ENCODE measurements around the gene EPHB2.
"Not testable (repeated sequence)": the region's sequence is repeated elsewhere in the genome, so short reads cannot be mapped to it uniquely, and the experiment has no call there.

The EPHB2 gene

DNA sequence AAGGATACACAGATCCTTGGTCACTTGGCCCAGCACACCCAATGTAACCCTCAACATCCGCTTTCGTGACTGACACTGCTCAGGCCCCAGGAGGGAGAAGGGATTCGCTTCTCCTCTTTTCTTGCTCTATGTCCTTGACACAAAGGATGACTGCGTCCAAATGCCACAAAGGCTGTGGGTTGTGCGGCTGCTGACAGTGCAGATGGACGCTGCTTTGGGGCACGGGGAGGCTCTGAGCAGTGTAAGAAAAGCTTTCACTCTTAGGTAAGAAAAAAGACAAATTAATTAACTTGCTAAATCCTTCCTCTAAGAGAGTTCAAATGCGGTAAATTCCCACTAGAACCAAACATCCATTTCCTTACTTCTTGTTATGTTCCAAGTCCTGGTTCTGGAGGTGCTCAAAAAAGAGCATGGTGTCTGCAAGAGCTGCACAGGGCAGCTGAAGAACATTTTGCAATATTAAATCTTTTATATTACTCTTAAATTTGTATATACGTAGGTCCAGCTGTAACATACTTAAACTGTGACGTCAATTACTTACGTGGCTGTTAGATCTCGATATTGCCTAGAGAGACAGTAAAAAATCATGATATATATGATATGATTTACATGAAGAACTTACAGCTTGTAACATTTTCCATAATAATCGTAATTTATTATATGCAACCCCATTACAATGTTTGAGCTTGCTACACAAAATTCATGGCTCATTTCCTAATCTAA is 19.4 kb upstream of the EPHB2 start:
- no peak for DNase-seq

DNA sequence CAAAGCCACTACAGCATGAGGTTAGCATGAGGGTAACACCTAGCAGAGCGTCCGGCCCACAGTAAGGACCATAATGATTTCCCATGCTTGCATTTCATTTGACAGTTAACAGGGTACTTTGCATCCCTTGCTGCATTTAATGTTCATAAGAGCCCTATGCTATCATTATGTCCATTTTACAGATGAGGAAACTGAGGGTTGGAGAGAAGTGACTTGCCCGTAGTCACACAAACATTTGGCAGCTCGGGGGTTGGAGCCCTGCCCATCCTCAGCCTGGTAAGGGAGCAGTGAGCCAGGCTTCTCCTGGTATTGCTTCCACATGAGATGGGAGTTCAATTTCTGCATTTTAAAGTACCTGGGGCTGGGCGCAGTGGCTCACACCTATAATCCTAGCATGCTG is 16.5 kb upstream of the EPHB2 start:
- no peak for DNase-seq

DNA sequence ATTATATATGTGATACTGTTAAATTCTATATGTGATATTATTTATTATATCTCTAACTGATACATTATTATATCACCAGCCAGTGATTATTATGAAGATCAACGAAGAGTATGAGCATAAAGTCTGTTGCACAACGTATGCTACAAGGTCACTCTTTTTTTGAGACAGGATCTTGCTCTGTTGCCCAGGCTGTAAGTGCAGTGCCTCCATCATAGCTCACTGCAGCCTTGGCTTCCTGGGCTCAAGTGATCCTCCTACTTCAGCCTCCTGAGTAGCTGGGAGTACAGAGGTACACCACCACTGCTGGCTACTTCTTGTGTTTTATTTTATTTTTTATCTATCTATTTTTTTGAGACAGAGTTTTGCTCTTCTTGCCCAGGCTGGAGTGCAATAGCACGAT is 14.0 kb upstream of the EPHB2 start:
- DNase-seq = no peak

DNA sequence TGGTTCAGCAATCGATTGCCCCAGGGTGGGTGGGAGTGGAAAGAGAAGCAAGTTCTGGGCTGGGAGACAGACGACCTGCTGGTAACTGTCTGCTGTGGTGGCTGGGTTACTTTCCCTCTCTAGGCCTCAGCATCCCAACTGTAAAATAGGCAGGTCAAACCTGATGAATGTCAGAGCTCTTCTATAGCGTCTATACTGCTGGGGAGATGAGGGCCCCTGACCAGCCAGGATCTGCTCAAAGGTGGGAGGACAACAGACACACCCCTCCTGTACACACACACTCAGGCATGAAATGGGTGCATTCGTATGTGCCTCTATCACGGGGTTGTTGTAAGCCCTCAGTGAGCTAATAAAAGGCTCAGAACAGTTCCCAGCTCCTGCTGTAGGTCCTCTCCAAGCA is 12.7 kb upstream of the EPHB2 start:
- no peak for DNase-seq

DNA sequence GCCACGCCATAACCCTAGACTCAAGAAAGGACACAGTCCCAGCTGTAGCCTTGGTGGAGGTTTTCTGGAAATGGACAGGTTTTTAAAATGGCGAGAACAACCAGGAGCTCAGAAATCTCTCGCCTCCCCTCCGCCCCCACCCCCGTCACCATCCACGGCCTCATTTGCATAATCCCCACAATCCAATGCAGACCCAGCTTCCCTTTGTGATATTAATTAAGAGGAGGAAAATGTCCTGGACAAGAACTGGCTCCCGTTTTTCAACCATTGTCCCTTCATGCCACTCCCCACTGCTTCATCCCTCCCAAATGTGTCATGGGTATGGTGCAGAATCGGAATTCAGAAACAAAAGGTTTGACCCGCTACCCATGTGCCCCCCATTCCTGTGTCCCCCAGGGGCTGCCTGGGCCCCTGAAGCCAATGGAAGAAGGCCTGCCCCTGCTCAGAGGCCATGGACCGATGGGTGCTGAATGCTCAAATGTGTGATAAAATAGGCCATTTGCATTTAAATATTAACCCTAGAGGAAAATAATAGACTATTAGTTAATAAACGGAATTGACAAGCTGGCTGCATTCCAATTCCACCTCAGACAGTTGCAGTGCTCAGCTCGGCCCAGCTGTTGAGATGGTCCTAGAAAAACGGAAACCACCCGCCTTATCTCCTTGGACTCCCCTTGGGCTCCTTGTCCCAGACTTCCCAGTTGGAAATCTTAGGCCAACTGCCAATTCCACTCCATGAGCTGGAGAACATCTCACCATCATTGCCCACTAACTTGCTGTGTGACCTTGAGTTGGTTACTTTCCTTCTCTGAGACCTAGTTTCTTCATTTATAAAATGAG is 10.7 kb upstream of the EPHB2 start:
- DNase-seq = no peak

DNA sequence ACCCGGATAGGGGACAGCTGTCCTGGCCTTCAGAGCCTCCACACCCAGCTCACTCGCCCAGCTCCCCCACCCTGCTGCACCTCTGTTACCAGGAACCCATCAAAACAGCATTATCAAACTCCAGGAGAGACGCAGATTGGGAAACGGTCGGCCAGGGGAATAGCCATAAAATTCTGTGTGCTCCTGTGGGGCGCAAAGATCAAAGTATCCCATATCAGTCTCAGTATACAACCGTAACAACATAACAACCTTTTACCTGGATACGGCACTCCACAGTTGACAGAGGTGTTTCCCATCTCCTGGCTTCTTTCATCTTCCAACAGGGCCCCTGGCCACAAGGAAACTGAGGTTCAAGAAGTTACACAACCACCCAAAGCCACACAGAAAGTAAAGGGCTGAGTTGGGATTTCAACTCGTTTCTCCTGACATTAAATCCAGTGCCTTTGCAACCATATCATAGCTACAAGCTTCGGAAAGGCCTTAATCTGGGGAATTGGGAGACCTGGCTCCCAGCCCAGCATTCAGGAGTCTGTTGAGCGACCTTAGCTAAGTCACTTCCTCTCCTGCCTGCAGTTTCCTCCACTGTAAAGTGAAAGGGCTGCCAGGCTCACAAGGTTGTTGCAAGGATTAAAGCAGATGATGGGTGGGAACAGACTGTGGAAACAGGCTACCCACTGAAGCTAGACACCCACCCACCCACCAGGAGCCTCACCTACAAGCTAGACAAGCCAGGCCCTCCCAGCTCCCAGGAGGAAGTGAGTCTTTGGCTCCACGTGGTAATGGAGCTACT is 8.1 kb upstream of the EPHB2 start:
- no peak for DNase-seq

DNA sequence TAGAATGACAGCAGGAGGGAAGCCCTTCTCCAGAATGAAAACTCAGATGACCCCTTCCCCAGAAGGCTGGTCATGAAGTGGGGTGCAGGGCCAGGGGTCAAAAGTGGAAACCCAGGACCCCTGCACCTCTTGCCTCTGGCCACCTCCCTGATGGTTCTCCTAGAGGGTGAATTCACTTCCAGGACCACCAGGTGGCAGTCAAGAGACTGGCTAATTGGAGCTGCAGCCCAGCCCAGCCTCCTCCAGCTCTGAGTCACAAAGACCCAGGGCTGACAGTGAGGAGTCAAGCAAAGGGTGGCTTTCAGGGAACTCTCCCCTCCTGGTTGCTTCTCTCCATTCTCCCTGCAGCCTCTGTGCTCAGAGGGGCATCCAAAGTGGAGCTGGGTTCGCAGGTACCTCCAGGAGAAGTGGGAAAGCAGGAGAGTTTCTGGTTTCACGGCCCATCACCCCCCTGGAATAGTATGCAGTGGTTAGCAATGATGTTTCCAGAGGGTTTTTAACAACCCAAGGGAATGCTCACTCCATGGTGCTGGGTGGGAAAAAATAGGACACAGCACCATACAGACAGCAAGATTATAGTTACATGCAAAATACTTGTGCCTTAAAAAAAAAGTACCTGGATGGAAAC is 6.1 kb upstream of the EPHB2 start:
- peak; percentile 89 for DNase-seq

DNA sequence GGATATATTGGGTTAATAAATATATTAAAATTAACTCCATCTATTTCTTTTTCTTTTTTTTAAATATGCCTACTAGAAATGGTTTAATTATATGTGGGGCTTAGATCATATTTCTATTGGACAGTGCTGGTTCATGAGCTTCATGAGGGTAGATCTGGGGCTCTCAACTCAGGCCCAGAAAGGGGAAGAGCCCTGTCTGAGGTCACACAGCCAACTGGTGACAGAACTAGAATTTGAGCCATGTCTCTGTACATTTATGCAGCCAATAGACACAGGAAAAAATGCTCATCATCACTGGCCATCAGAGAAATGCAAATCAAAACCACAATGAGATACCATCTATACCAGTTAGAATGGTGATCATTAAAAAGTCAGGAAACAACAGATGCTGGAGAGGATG is 5.1 kb upstream of the EPHB2 start:
- DNase-seq = no peak

DNA sequence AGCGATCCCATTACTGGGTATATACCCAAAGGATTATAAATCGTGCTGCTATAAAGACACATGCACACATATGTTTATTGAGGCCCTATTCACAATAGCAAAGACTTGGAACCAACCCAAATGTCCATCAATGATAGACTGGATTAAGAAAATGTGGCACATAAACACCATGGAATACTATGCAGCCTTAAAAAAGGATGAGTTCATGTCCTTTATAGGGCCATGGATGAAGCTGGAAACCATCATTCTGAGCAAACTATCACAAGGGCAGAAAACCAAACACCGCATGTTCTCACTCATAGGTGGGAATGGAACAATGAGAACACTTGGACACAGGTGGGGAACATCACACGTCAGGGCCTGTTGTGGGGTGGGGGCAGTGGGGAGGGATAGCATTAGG is 4.5 kb upstream of the EPHB2 start:
- not testable (repeated sequence) for DNase-seq

DNA sequence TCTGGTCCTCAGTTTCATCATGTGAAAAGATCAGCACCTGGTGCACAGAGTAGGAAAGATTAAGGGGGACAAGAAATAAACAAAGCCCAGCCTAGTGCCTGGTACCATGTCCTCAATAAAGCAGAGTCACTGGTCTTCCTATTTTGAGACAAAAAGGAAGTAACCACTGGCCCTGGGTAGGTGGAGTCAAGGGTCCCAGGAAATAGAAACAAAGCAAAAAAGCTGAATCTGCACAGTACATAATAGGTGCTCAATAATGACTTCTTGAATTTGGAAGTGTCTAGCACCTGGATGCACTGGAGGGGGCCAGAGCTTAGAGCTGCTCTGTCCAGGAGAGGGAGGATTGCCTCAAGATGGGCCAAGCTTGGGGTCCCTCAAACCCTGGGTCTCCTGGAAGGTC is 1.9 kb upstream of the EPHB2 start:
- no peak for DNase-seq

DNA sequence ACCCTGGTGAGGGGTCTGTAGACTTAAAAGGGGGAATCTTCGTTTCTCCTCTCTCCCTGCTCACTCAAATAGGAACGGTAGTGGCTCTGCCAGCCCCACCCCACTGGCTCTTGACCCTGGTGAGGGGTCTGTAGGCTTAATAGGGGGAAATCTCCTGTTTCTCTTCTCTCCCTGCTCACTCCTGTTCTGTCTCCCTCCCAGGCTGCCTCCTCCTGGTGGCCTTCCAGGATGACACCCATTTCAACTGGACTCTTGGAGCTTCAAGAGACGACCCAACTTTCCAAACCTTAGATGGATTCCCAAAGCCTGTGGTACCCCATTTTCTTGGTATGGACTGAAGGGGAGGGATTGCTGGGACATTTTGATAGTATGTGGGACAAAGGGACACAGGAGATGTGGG is 1.4 kb upstream of the EPHB2 start:
- no peak for DNase-seq

DNA sequence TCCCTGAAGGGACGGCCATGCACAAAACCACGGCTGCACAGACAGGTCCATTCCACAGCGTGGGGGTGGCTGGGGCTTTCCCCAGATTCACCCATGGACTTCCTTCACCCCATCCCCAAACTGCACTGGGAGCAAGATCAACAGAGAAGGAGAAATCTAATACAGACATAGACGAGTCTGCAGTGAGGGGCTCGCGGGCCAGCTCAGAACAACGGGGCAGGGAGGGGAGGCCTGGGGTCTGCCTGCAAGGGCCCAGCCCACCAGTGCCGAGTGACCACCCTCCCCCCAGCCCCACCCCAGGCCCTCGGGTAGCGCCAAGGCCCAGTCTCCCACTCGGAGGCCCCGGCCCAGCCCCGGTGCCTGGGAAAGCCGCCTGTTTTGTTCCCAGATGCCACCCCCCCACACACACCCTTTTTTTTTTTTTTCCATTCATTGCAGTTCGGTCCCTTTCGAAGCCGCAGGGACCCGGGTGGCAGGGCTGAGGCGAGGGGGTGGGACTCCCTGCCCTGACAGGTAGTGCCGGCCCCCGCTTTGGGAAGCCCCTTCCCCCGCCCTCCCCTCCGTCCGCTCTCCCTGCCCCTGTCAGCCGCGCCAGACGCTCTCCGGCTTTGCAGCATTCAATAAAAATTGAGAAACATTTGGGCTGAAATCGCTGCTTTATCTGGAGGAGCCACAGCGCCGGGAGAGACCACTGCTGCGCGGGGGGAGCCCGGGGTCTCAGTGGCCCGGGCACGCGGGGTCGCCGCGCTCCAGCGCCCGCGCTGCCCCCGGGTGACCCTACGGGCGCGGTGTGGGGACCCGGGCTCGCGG is 543 bp upstream of the EPHB2 start:
- DNase-seq = peak; percentile 49

DNA sequence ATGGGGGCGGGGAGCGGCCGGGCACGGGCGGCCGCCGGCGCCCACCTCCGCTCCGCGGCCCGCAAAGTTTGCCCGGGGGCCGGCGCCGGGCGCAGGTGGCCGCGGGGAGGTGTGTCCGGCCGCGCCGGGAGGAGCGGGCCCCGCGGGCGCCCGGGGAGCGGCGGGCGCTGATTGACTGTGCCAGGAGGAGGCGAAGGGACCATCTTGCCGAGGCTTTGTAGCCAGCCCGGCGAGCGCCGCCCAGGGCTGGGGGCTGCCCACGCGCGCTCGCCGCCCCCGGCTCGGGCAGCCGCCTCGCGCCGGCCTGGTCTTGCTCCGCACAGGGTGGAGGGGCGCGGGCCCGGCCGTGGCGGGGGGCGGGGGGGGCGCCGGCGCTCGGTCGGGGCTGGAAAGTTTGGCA is 432 bp downstream of the EPHB2 start:
- DNase-seq = no peak

DNA sequence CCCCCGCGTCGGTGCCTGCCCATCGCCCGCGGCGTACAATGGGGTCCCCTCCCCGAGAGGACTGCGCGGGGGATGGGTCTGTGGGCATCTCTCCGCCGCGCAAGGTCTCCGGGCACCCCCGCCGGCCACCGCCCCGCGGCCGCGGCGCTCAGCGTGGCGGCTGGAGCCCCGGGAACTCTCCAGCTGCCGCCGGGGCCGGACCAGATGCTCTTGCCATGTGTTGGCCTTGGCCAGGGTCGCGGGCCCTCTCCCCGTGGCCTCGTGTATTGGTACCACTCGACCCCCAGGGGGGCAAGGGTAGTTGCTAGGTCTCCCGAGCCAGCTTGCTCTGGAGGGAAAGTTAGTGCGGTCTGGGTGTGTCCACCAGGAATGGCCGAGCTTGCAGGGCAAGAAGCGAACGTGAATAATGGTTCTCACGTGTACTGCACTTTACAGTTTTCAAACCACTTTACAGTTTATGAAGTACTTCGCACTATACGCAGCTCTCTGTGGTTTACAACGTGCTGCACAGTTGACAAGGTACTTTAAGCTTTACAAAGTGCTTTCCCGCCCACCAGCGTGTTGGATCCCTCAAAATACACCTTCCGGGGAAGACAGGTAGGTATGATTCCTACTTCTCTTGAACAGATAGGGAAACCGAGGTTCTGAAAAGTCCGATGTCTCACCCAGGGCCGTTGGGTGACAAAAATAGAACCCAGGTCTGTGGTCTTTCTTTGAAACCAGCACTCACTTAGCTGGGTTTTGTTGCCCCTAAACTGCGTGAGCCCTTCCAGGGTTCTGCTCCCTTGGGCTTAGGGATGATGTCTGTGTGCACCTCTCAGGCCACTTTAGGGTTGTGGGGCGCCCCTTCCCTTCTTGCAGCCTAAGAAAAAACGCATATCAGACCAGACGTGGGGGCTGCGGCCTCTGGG is 1.2 kb downstream of the EPHB2 start:
- no peak for DNase-seq

DNA sequence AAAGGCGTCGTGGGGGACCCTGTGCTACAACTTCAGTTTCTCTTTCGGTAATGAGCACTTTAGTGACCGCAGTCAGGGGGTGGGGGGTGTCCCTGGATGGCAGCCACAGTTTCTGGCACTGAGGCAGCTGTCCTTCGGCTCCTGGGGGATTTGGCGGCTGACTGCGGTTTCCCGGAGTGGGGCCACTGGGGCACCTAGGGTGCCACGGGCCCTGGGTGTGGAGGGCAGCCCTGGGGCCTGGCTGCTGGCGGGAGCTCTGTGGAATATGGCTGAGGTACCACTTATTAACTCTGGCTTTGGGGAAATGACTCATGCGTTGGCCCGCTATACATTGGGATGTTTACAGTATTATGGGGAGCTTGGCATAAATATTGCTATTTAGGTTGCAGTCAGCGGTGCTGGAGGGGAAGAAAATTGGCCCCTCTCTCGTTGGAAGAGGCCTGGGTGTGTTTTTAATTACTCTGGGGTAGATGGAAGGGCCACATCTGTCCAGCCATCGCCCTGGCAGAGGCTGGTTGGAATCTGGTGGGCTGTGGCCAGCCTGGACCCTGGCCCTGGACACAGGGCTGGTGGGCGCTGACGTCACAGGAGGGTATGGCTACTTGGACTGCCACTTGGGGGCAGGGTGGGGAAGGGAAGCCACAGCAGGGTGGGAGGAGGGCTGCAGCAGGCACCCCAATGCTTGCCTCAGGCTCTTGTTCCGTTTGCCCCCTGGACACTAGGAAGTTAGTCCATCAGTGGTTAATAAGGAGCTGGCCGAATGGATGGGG is 2.0 kb downstream of the EPHB2 start:
- no peak for DNase-seq

DNA sequence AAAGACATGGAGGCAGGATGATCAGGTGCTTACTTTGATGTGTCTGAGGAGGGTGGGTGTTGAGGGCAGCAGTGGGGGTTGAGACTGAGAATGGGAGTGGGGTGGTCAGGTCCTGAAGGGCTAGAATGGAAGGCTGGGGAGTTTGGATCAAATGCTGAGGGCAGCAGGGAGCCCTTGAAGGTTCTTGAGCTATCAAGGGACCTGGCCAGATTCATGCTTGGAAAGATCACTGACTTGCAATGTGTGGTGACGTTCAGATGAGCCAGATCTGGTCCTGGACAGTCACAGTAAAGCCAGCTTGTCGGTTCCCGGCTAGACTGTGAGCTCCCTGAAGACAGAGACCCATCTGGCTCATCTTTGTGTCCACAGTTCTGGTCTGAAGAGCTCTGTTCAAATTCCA is 3.8 kb downstream of the EPHB2 start:
- no peak for DNase-seq

DNA sequence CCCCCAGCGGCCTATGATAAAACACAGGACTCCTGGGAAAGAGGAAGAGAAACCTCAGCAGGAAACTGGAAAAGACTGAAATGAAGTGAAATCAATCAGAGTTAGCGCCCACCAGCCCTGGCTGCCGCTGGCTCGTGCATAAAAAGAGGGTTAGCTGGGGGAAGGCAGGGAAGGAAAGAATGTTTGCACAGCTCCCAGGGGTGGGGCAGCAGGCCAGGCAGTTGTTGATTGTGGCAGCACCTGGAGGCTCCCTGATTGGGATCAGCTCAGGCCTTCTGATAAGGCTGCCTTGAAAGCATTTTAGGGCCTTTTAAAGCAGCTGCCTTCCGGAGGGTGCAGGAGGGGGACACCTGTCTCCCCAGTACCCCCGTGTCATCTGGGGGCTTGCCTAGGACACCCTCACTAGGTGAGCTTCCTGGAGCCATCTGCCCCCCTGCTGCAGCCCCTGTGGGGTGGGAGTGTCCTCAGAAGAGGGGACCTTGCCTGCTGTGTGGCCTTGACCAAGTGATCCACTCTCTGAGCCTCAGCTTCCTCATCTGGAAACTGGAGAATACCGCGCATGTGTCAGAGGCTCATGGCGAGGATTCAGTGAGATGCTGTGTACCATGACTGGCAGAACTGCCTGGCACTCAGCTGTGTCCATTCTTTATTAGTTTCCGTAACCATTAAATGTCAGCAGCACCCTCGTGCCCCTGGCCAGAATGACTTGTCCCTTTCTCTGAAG is 6.6 kb downstream of the EPHB2 start:
- no peak for DNase-seq

DNA sequence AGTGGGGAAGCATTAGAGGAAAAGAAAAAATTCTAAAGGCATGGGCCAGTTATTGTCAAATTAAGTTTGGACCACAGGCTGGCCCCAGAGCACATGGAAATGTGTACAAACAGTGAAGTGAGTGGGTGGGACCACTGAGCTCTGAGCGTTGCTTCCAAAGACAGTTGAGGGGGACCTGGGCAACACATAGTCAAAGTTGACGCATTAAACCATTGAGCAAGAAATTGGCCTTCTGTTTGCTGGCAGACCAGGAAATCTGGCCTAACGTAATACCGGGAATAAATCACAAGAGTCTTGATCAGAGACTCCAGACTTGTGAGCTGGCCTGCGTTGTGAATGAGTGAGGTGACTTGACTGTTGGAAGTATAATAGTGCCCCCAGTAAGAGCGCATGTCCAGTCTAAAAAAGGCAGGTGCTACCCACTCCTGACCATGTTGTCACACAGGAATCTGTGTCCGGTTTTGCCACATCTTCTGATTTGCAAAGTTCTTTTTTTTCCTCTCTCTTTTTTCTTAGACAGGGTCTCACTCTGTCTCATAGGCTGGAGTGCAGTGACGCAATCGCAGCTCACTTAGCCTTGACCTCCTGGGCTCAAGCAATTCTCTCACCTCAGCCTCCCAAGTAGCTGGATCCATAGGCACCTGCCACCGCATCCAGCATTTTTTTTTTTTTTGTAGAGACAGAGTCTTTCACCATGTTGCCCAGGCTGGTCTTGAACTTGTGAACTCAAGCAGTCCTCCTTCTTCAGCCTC is 10.7 kb downstream of the EPHB2 start:
- DNase-seq = no peak
